Stimulated activated CD8-positive, alpha-beta memory T cell treated with anti-CD3 and anti-CD28 coated beads, Interleukin-4, amount 100 ng/mL, for 24 hours (primary cell): ENCODE measurements around the gene DGKH.

Experiments
- DNase-seq: peaks from one replicate; pipeline ENCODE4 v3.0.0-alpha.2; 2020; ENCODE audit warnings: low read depth

DGKH gene

GRCh38 chr13:42233726-42234125 is 185.3 kb downstream of the DGKH start:
- DNase-seq: no peak

GRCh38 chr13:42239161-42239560 is 190.7 kb downstream of the DGKH start:
- no peak for DNase-seq

DNA sequence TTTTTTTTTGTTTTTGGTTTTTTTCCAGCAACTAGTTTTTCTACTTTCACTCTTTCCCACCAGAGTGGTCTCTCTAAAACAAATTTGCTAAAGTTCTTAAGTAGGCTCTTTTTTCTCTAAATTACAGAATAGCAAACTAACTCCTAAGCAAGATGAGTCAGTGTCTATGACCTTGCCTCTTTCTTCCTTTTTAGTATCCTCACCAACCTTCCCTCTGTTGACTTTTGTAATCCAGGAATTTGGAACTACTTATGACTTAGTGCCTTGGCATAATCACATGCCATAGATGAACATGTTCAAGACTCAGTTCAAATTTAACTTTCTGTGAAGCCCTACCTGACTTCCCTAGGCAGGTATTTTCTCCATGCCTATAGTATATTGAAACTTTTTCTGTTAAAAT is 191.2 kb downstream of the DGKH start:
- DNase-seq: no peak

DNA sequence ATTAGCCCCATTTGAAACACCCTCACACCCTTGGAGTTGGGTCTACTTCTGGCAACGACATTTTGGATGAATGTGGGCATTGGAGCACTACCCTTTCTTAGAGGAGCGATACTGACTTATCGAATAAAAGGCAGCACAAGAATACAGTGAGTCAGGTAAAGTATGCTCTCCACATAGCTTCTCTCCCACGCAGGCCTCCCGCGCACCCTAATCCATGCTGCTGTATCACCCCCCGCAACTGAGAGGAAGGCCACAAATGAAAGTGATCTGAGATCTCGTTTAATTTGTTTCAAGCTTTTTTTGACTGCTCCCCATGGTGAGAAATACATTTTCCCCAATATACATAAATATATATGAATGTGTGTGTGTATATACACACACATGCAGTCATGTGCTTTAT is 198.1 kb downstream of the DGKH start:
- DNase-seq: no peak

GRCh38 chr13:42247883-42248282 is 199.4 kb downstream of the DGKH start:
- no peak for DNase-seq

- no peak for DNase-seq
These were observed 207.4 kb downstream of the DGKH start for GRCh38 chr13:42255886-42256285.

DNA sequence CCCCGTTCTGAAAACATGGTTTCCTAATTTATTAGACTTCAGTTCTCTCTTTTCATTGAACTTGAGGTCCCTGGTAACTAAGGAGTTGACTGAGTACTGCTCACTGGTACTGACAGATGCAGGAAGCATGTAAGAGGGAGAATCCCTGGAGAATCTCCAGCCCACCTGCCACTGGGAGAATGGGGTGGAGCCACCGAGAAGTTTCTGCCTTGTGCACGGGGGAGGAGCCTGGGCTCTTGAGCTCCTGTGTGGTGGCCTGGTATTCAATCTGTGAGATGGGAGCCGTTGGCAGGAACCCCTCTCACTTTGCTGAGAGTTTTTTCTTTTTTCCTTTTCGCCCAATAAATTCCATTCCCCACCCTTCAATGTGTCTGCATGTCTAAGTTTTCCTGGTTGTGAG is 210.3 kb downstream of the DGKH start:
- DNase-seq: no peak

- DNase-seq: no peak
These were observed 211.1 kb downstream of the DGKH start for GRCh38 chr13:42259515-42259914.

DNA sequence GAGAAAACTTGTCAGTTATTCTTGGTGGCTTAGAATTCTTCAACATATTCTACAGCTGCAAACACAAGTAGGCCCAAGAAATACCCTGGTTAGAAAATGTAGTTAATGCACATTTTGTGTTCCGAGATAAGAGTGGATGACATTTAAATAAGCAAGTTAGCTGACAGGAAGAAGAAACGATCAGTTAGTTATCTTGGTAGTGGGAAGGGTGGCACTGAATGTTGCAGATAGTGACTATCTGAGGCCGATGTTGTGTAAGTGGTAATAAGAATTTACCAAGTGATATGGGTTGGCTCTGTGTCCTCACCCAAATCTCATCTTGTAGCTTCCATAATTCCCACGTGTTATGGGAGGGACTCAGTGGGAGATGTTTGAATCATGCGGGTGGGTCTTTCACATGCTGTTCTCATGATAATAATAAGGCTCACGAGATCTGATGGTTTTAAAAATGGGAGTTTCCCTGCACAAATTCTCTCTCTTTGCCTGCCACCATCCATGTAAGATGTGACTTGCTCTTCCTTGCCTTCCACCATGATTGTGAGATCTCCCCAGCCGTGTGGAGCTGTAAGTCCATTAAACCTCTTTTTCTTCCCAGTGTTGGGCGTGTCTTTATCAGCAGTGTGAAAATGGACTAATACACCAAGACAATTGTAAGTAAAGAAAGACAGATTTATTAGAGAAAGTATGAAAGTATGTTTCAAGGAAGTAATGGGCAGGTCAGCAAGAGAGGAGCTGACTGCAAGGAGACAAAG is 212.6 kb downstream of the DGKH start:
- DNase-seq: no peak

DNA sequence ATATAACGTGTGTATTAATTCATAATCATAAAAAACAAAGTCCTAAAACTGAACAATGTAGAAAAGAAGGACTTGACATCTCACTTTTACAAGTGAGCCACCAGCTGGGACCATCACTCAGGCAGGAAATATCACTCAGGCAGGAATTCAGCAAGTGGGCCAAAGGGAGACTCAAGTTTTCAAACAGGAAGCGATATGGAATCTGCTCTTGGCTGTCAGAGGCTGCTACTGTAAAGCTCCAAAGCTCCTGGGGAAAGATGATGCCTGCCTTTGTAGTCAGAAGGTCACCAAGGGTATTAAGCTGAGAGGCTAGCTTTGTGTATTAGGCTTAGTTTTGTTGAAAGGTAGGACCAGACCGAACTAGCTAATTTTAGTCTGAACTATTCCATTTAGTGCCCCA is 218.0 kb downstream of the DGKH start:
- DNase-seq: no peak

DNA sequence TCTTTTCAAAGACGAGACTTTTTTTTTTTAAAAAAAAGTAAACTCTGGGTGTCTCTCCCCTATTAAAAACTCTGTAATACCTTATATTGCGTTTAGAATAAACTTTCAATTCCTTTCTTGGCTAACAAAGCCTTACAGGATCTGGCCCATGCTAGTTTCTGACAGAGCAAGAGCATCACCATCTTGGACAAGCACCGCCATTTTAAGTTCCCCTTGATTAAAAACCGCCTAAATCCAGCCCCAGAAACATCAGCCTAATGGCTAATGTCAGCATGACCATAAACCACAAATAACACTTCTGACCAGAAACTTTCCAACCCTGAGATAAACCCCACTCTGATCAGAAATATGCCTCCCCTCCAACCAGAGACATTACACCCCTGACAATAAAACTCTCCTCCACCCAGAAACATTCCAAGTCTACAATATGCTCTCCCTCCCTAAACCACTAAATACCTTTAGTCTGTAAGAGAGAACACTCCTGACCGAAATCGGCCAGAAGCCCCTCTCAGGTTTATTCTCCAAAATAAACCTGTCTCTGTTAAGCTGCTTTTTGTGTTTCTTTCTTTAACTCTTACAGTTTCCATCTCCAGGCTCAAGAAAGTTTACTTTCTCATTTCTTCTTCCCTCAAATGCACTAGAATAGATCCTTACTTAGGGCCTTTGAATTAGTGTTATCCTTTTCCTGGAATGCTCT is 221.9 kb downstream of the DGKH start:
- no peak for DNase-seq

DNA sequence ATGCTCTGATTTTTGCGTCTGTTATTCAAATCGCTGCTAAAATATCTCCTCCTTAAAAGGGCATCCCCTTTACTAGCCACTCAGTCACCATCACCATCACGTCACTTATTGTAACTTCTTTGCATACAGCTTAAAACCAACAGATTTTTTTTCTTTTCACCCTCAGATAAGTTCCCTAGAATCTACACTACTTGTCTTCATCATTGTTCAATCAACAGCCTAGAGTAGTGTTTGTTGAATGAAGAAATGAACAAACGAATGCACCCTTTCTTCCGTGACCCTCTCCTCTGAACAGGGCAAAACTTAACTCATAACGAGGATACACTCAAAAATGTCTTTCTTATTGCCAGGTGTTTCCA is 222.4 kb downstream of the DGKH start:
- no peak for DNase-seq

GRCh38 chr13:42271337-42272114 is 223.1 kb downstream of the DGKH start:
- peak; percentile 87 for DNase-seq

GRCh38 chr13:42272115-42272803 is 223.8 kb downstream of the DGKH start, which contains the start of gene AKAP11:
Gene AKAP11 (plus strand): TSS chr13:42272152. CDS start chr13:42286349, 14,197 bp downstream.
- peak; percentile 41 for DNase-seq

DNA sequence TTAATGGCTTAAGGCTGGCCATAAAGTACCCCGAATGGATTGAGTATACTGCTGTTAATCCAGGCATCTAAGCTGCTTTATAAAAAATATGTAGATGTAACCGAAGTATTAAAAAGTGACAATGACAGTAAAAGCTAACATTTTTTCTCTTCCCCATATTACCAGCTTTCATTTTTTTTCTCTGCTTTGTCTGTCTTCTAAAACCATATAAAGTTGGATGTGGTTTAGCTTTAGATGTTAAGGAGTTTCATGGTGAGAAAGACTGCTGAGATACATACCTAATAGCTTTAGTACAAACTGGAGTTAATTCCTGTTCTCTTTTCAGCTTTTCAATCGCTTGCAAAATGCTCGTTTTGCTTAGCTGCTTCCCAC is 224.3 kb downstream of the DGKH start:
- no peak for DNase-seq

GRCh38 chr13:42274386-42275097 is 226.1 kb downstream of the DGKH start:
- DNase-seq: no peak

DNA sequence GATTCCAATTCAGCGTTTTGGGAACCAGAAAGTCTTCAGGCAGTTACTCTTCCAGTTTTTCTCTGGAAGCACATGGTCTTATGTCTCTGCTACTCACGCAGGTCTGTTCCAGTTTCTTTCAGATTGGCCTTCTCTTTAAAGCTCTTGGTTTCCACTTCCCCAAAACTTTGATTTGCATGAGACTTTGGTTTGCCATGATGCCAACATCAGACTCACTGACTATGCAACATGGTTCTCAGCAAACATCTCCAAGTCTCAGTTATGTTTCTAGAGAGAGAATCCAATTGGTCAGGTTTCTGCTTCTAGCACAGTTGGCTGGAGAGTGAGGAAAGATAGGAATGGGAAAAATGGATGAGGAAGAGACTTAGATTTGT is 226.6 kb downstream of the DGKH start:
- no peak for DNase-seq

GRCh38 chr13:42275506-42275905 is 227.1 kb downstream of the DGKH start:
- no peak for DNase-seq

DNA sequence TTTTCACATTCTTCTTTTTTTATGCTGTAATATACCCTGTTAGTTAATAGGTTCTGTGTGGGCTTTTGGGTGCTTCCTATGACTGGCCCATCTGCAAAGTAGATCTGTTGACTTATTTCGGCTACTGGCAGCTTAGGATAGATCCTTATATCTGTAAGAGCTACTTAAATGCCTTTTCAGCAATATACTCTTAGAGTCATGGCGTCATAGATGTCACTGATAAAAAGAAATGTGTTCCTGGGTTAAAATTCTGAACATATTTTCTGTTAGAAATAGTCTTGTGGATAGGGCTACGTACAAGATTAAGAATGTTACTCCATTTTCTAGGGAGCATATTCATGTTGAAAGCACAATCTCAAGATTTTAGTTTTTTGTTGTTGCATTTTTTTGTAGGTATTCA is 228.2 kb downstream of the DGKH start:
- no peak for DNase-seq

- no peak for DNase-seq
These were observed 229.3 kb downstream of the DGKH start for GRCh38 chr13:42277618-42278276.

DNA sequence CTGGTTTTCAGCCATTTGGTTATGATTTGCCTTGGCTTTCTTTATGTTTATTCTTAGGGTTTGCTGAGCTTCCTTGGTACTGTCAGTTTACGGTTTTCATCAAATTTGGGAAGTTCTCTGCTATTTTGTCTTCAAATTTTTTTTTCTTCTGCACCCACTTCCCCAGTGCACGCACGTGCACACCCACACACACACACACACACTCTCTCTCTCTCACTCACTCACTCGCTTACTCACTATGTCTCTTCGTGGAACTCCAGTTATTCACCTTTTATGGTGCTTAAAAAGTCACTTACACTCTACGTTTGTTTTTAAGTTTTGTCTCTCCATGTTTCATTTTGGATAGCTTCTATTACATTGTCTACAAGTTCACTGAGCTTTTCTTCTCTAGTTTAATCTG is 230.6 kb downstream of the DGKH start:
- no peak for DNase-seq
